Astrocyte (in vitro differentiated cells and primary cell): Measurements from ENCODE around the gene JAZF1. TPM values are rescaled to one million over a fixed set of nuclear protein-coding genes. Genes with fewer than 3 reads are reported as not detected.

Experiments
- DNase-seq: peaks from one replicate; pipeline ENCODE4 v3.0.0-alpha.2; 2010; ENCODE audit warnings: low read depth
- FAIRE-seq: peaks from 2 replicates; lab custom pipeline; 2011; peaks lifted over from hg19 to GRCh38; lab: Jason Lieb, UNC
- H2AFZ ChIP-seq: 2 replicates; pipeline ENCODE4 v1.6.0; 2012; ENCODE audit warnings: low read depth, low read length, inconsistent platforms
- H3K27ac ChIP-seq: 2 replicates; pipeline ENCODE4 v1.5.1; 2011; ENCODE audit warnings: low read depth, low read length, inconsistent platforms
- H3K27me3 ChIP-seq: 2 replicates; pipeline ENCODE4 v1.6.0; 2011; ENCODE audit warnings: low read length, inconsistent platforms; ENCODE audit not compliant: insufficient read depth
- H3K36me3 ChIP-seq: 2 replicates; pipeline ENCODE4 v1.5.1; 2011; ENCODE audit warnings: low read length, inconsistent platforms; ENCODE audit not compliant: insufficient read depth
- H3K4me1 ChIP-seq: 2 replicates; pipeline ENCODE4 v1.5.1; 2011; ENCODE audit warnings: low read length, inconsistent platforms; ENCODE audit not compliant: insufficient read depth
- H3K4me2 ChIP-seq: 2 replicates; pipeline ENCODE4 v1.6.0; 2012; ENCODE audit warnings: low read length, inconsistent platforms
- H3K4me3 ChIP-seq: 2 replicates; pipeline ENCODE4 v1.5.1; 2011; ENCODE audit warnings: low read depth, mild to moderate bottlenecking, low read length, inconsistent platforms; ENCODE audit not compliant: insufficient read depth
- H3K79me2 ChIP-seq: 2 replicates; pipeline ENCODE4 v1.6.0; 2012; ENCODE audit warnings: mild to moderate bottlenecking, low read length, inconsistent platforms; ENCODE audit not compliant: insufficient read depth
- H3K9ac ChIP-seq: 2 replicates; pipeline ENCODE4 v1.6.0; 2012; ENCODE audit warnings: mild to moderate bottlenecking, low read length, inconsistent platforms
- H3K9me3 ChIP-seq: 2 replicates; pipeline ENCODE4 v1.5.1; 2012; ENCODE audit warnings: low read depth, mild to moderate bottlenecking, low read length, inconsistent platforms; ENCODE audit not compliant: insufficient read depth
- H4K20me1 ChIP-seq: 2 replicates; pipeline ENCODE4 v1.6.0; 2012; ENCODE audit warnings: low read length, inconsistent platforms; ENCODE audit not compliant: insufficient read depth
- H3K27ac Mint-ChIP-seq: one replicate; pipeline ENCODE4 v1.8.0; 2021; ENCODE audit warnings: mild to moderate bottlenecking, mixed read lengths; ENCODE audit not compliant: unreplicated experiment
- H3K27me3 Mint-ChIP-seq: one replicate; pipeline ENCODE4 v1.8.0; 2021; ENCODE audit warnings: low read depth, mixed read lengths; ENCODE audit not compliant: unreplicated experiment
- H3K36me3 Mint-ChIP-seq: one replicate; pipeline ENCODE4 v1.8.0; 2021; ENCODE audit warnings: low read depth, mixed read lengths; ENCODE audit not compliant: unreplicated experiment
- H3K4me1 Mint-ChIP-seq: one replicate; pipeline ENCODE4 v1.8.0; 2021; ENCODE audit warnings: low read depth, mixed read lengths; ENCODE audit not compliant: unreplicated experiment
- H3K4me3 Mint-ChIP-seq: one replicate; pipeline ENCODE4 v1.8.0; 2021; ENCODE audit warnings: mild to moderate bottlenecking, moderate library complexity, mixed read lengths; ENCODE audit not compliant: unreplicated experiment
- H3K9me3 Mint-ChIP-seq: one replicate; pipeline ENCODE4 v1.8.0; 2021; ENCODE audit warnings: mild to moderate bottlenecking, mixed read lengths; ENCODE audit not compliant: unreplicated experiment
- CTCF ChIP-seq: IDR thresholded peaks from 2 replicates; pipeline ENCODE4 v1.5.1; 2011; ENCODE audit warnings: low read depth, mild to moderate bottlenecking, inconsistent platforms, low read length, moderate library complexity; ENCODE audit not compliant: insufficient read depth
- EZH2 ChIP-seq: IDR thresholded peaks from 2 replicates; pipeline ENCODE4 v1.6.1; 2012; ENCODE audit warnings: mild to moderate bottlenecking, low read length, inconsistent platforms; ENCODE audit not compliant: insufficient read depth
- total RNA-seq: library from RNA; stranded (reverse); gene quantifications from 2 replicates; pipeline ENCODE4 v1.2.1, GENCODE V29; 2021

Gene JAZF1
- total RNA-seq, 1 donor from 2014 or later, result 20.1 TPM

DNA sequence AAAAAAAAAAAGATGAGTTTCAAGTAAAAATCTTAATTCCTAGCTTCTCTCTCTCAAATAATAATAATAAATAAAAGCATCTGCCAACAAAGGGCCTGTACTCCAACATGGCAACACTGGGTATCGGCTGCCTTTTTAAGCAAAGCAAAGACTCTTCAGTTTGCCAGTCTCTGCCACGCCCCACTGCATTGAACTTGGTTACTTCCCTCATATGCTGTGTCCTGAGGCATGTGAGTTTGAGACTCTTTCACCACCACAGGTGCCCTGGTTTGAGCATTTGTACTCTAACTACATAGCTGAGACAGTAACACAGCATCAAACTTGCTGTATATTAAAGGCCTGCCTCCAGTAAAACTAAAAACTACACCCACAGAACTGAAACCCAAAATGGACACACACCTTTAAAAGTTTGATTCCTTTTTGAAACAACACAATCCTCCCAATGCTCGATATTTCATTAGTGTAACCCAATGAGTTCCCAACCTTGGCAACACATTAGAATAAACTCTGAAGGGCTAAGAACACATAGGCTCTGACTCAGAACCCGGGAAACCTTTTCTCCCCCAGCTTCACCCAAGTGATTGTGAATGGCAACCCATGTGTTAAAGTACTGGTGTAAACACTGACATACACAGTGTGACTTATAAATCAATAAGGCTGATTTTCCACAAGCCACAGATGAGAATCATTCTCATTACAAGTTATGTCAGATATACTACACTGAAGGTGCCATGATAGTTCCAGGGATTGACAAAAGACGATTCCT lies 12.0 kb downstream of the JAZF1 start:
- Histone ChIP-seq H3K4me3 (no peak overlapping the region), H3K27me3 (no peaks in the 10 kb centered on the region), H3K27ac (no peak overlapping the region), H3K36me3 (no peaks in the 10 kb centered on the region), H3K4me1 (peaks cover 23% of the 10 kb centered on the region), H3K4me2 (no peak overlapping the region), H3K9me3 (no peaks in the 10 kb centered on the region), H4K20me1 (peaks cover 6% of the 10 kb centered on the region), H2AFZ (no peak overlapping the region), H3K79me2 (peaks cover 55% of the 10 kb centered on the region), H3K9ac (no peak overlapping the region)
- DNase-seq (no peak), FAIRE-seq (no peak)
- H3K36me3 Mint-ChIP-seq, result peaks cover 3% of the 10 kb centered on the region
- H3K4me1 Mint-ChIP-seq, result peaks cover 44% of the 10 kb centered on the region
- H3K27ac Mint-ChIP-seq, result no peak overlapping the region
- H3K4me3 Mint-ChIP-seq, result no peak overlapping the region
- H3K27me3 Mint-ChIP-seq, result no peaks in the 10 kb centered on the region
- TF ChIP-seq CTCF (no peak), EZH2 (no peak)
- no peaks in the 10 kb centered on the region for H3K9me3 Mint-ChIP-seq

GRCh38 chr7:28166982-28167715 lies 13.4 kb downstream of the JAZF1 start:
- H3K4me3 Mint-ChIP-seq, result no peak overlapping the region

More at GRCh38 chr7:28166982-28167715, 13.4 kb downstream of the JAZF1 start:
- Mint-ChIP-seq H3K27me3 (no peaks in the 10 kb centered on the region), H3K27ac (peak overlapping the region; percentile 81), H3K9me3 (no peaks in the 10 kb centered on the region), H3K36me3 (peaks cover 3% of the 10 kb centered on the region), H3K4me1 (peaks cover 44% of the 10 kb centered on the region)
- Histone ChIP-seq H3K4me3 (no peak overlapping the region), H2AFZ (no peak overlapping the region), H3K4me2 (peak overlapping the region; percentile 68), H3K27ac (peak overlapping the region; percentile 71), H3K4me1 (peaks cover 23% of the 10 kb centered on the region), H3K9ac (peak overlapping the region; percentile 46), H3K27me3 (no peaks in the 10 kb centered on the region), H3K9me3 (no peaks in the 10 kb centered on the region), H4K20me1 (no peaks in the 10 kb centered on the region), H3K36me3 (no peaks in the 10 kb centered on the region), H3K79me2 (peaks cover 51% of the 10 kb centered on the region)
- DNase-seq (no peak), FAIRE-seq (no peak)
- TF ChIP-seq CTCF, result no peak
- TF ChIP-seq EZH2, result no peak
